Loucy (cell line): ENCODE results near the gene KRT86.

ENCODE experiments used
- EZH2phosphoT487 ChIP-seq: fragments of 200-600 bp; IDR thresholded peaks from 2 replicates; pipeline ENCODE4 v1.6.1; 2018; ENCODE audit warnings: antibody characterized with exemption, mild to moderate bottlenecking, moderate library complexity, borderline replicate concordance
- TF ChIP-seq, protein P1 (sequence below): fragments of 200-600 bp; sonication (generic); conservative IDR thresholded peaks from 2 replicates; pipeline ENCODE4 v1.5.1; 2014; ENCODE audit warnings: mild to moderate bottlenecking, antibody characterized with exemption, low read length

DNA sequence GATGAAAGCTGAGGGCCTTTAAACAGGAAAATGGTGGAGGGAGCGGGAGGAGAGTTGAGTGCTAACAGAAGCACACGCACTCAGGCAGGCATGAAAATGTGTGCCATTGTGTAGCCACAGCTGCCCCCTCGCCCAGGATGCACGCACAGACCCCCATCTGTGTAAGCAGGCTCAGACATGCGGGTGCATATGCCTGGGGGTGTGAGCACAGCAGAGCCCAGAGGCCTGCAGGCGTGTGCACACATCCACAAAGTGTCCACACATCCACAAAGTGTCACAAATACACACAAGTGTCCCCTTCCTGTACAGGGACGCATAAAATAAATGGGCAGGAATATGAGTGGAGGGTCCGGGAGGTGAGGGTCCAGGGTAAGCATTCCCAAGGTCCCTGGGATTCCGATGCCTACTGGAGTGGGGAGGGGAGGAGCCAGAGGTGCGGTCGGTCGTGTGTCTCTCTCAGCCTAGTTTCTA lies 42.2 kb upstream of the KRT86 start:
- TF ChIP-seq, protein P1, sequence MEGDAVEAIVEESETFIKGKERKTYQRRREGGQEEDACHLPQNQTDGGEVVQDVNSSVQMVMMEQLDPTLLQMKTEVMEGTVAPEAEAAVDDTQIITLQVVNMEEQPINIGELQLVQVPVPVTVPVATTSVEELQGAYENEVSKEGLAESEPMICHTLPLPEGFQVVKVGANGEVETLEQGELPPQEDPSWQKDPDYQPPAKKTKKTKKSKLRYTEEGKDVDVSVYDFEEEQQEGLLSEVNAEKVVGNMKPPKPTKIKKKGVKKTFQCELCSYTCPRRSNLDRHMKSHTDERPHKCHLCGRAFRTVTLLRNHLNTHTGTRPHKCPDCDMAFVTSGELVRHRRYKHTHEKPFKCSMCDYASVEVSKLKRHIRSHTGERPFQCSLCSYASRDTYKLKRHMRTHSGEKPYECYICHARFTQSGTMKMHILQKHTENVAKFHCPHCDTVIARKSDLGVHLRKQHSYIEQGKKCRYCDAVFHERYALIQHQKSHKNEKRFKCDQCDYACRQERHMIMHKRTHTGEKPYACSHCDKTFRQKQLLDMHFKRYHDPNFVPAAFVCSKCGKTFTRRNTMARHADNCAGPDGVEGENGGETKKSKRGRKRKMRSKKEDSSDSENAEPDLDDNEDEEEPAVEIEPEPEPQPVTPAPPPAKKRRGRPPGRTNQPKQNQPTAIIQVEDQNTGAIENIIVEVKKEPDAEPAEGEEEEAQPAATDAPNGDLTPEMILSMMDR: no peak
- no peak for TF ChIP-seq EZH2phosphoT487
